ENCODE measurements around the gene EME1. TPM values are rescaled to one million over a fixed set of nuclear protein-coding genes. Genes with fewer than 3 reads are reported as not detected.

Gene EME1
- polyA plus RNA-seq, 1 donor from 2014 or later: 5.4 TPM

DNA sequence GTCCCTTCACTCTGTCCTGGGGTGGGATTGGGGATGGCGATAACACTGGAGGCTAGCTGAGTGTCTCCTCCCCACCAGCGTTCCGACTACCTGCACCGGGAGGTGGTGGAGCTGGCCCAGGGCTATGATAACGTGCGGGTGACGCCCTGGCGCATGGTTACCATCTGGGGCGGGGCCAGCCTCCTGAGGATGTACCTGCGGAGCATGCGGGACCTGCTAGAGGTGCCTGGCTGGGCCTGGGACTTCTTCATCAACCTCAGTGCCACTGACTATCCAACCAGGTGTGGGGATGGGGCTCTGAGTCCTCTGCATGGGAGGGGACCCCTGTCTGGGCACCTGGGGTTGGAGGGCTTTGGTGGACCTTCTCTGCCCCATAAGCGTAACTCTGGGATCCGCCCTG lies 18.3 kb upstream of the EME1 start:
- Histone ChIP-seq H3K9me2 (ENCODE audit: insufficient read depth, low read length) (no peaks in the 10 kb centered on the region), H3K9ac (ENCODE audit: low read length) (no peak overlapping the region), H3K79me2 (replicated peaks; ENCODE audit: insufficient read depth, low read length) (no peaks in the 10 kb centered on the region), H2AFZ (ENCODE audit: low read depth, low read length) (no peak overlapping the region), H4K20me1 (ENCODE audit: insufficient read depth) (no peaks in the 10 kb centered on the region), H3F3A (ENCODE audit: insufficient read depth, low read length, poor library complexity, severe bottlenecking) (no peaks in the 10 kb centered on the region), H3K4me2 (ENCODE audit: low read length) (no peak overlapping the region), H3K4me3 (ENCODE audit: low read length) (no peak overlapping the region), H3K27ac (ENCODE audit: low read length) (no peak overlapping the region), H3K9me3 (ENCODE audit: low read length) (no peaks in the 10 kb centered on the region), H3K27me3 (ENCODE audit: insufficient read depth, low read depth, low read length) (no peaks in the 10 kb centered on the region), H3K36me3 (ENCODE audit: insufficient read depth, low read length) (no peaks in the 10 kb centered on the region)
- no peak for TF ChIP-seq POLR2AphosphoS5 (IDR thresholded peaks at IDR 0.05)
- TF ChIP-seq, protein P1, sequence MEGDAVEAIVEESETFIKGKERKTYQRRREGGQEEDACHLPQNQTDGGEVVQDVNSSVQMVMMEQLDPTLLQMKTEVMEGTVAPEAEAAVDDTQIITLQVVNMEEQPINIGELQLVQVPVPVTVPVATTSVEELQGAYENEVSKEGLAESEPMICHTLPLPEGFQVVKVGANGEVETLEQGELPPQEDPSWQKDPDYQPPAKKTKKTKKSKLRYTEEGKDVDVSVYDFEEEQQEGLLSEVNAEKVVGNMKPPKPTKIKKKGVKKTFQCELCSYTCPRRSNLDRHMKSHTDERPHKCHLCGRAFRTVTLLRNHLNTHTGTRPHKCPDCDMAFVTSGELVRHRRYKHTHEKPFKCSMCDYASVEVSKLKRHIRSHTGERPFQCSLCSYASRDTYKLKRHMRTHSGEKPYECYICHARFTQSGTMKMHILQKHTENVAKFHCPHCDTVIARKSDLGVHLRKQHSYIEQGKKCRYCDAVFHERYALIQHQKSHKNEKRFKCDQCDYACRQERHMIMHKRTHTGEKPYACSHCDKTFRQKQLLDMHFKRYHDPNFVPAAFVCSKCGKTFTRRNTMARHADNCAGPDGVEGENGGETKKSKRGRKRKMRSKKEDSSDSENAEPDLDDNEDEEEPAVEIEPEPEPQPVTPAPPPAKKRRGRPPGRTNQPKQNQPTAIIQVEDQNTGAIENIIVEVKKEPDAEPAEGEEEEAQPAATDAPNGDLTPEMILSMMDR (IDR thresholded peaks at IDR 0.05; ENCODE audit: poor library complexity, severe bottlenecking): no peak
- TF ChIP-seq TAF1 (IDR thresholded peaks at IDR 0.05; ENCODE audit: low read depth): no peak
- TF ChIP-seq, protein P2, sequence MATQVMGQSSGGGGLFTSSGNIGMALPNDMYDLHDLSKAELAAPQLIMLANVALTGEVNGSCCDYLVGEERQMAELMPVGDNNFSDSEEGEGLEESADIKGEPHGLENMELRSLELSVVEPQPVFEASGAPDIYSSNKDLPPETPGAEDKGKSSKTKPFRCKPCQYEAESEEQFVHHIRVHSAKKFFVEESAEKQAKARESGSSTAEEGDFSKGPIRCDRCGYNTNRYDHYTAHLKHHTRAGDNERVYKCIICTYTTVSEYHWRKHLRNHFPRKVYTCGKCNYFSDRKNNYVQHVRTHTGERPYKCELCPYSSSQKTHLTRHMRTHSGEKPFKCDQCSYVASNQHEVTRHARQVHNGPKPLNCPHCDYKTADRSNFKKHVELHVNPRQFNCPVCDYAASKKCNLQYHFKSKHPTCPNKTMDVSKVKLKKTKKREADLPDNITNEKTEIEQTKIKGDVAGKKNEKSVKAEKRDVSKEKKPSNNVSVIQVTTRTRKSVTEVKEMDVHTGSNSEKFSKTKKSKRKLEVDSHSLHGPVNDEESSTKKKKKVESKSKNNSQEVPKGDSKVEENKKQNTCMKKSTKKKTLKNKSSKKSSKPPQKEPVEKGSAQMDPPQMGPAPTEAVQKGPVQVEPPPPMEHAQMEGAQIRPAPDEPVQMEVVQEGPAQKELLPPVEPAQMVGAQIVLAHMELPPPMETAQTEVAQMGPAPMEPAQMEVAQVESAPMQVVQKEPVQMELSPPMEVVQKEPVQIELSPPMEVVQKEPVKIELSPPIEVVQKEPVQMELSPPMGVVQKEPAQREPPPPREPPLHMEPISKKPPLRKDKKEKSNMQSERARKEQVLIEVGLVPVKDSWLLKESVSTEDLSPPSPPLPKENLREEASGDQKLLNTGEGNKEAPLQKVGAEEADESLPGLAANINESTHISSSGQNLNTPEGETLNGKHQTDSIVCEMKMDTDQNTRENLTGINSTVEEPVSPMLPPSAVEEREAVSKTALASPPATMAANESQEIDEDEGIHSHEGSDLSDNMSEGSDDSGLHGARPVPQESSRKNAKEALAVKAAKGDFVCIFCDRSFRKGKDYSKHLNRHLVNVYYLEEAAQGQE (IDR thresholded peaks at IDR 0.05; ENCODE audit: borderline replicate concordance): no peak
- no peak for TF ChIP-seq RAD21 (conservative IDR thresholded peaks at IDR 0.05)
- TF ChIP-seq SMC3 (conservative IDR thresholded peaks at IDR 0.05; ENCODE audit: poor library complexity): no peak
- TF ChIP-seq MXI1 (conservative IDR thresholded peaks at IDR 0.05; ENCODE audit: poor library complexity, severe bottlenecking): no peak
- no peak for TF ChIP-seq EZH2 (IDR thresholded peaks at IDR 0.05; ENCODE audit: borderline replicate concordance, insufficient read depth, low read length, poor library complexity, severe bottlenecking)
- TF ChIP-seq EP300 (conservative IDR thresholded peaks at IDR 0.05; ENCODE audit: poor library complexity, severe bottlenecking): no peak

DNA sequence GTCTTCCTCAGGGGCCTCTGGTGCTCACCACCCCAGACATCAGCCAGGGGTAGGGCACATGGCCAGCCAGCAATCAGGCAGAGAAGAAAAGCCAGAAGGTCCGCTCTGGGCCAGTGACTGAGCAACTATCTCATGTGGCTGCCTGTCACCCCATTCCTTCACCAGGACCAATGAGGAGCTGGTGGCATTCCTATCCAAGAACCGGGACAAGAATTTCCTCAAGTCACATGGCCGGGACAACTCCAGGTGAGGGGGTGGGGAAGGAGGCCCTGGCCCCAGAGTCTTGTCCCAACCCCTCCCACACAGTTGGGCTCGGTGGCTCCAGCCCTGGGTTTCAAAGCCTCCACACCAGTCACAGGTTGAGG lies 17.7 kb upstream of the EME1 start:
- no peaks in the 10 kb centered on the region for H3K36me3 ChIP-seq (ENCODE audit: insufficient read depth, low read length)
- H3K4me3 ChIP-seq (ENCODE audit: low read length): no peak overlapping the region
- H4K20me1 ChIP-seq (ENCODE audit: insufficient read depth): no peaks in the 10 kb centered on the region
- no peak overlapping the region for H3K9ac ChIP-seq (ENCODE audit: low read length)
- H3K27ac ChIP-seq (ENCODE audit: low read length): no peak overlapping the region
- no peaks in the 10 kb centered on the region for H3K9me2 ChIP-seq (ENCODE audit: insufficient read depth, low read length)
- TF ChIP-seq, protein P1 (IDR thresholded peaks at IDR 0.05; ENCODE audit: poor library complexity, severe bottlenecking): no peak
- TF ChIP-seq EP300 (conservative IDR thresholded peaks at IDR 0.05; ENCODE audit: poor library complexity, severe bottlenecking) (no peak), TAF1 (IDR thresholded peaks at IDR 0.05; ENCODE audit: low read depth) (no peak), SMC3 (conservative IDR thresholded peaks at IDR 0.05; ENCODE audit: poor library complexity) (no peak), MXI1 (conservative IDR thresholded peaks at IDR 0.05; ENCODE audit: poor library complexity, severe bottlenecking) (no peak), POLR2AphosphoS5 (IDR thresholded peaks at IDR 0.05) (no peak), RAD21 (conservative IDR thresholded peaks at IDR 0.05) (no peak), EZH2 (IDR thresholded peaks at IDR 0.05; ENCODE audit: borderline replicate concordance, insufficient read depth, low read length, poor library complexity, severe bottlenecking) (no peak)
- TF ChIP-seq, protein P2 (IDR thresholded peaks at IDR 0.05; ENCODE audit: borderline replicate concordance): no peak
- H2AFZ ChIP-seq (ENCODE audit: low read depth, low read length): no peak overlapping the region
- H3K27me3 ChIP-seq (ENCODE audit: insufficient read depth, low read depth, low read length): no peaks in the 10 kb centered on the region
- H3K4me2 ChIP-seq (ENCODE audit: low read length): no peak overlapping the region
- no peaks in the 10 kb centered on the region for H3K9me3 ChIP-seq (ENCODE audit: low read length)
- no peaks in the 10 kb centered on the region for H3K79me2 ChIP-seq (replicated peaks; ENCODE audit: insufficient read depth, low read length)
- H3F3A ChIP-seq (ENCODE audit: insufficient read depth, low read length, poor library complexity, severe bottlenecking): no peaks in the 10 kb centered on the region

All from neural cell (in vitro differentiated cells).